Neural cell (in vitro differentiated cells): ENCODE data around the gene MTIF2. TPM values are rescaled to one million over a fixed set of nuclear protein-coding genes. Genes with fewer than 3 reads are reported as not detected.
A peak's percentile ranks its signal among the peaks of the same experiment; 100 is the strongest.

Experiments used
- H2AFZ ChIP-seq: fragments of 200-600, 300-800 bp; sonication (generic), shearing (Covaris generic); 2 replicates; pipeline ENCODE4 v1.6.0; 2014; ENCODE audit warnings: low read depth, mild to moderate bottlenecking, antibody characterized with exemption, low read length, moderate library complexity
- H3F3A ChIP-seq: fragments of 200-600 bp; shearing (Covaris generic); 2 replicates; pipeline ENCODE4 v1.6.1; 2016; ENCODE audit warnings: mild to moderate bottlenecking, moderate library complexity, mixed read lengths, antibody characterized with exemption, low read length; ENCODE audit not compliant: insufficient read depth, poor library complexity, severe bottlenecking
- H3K27ac ChIP-seq: fragments of 200-600, 300-800 bp; sonication (generic), shearing (Covaris generic); 2 replicates; pipeline ENCODE4 v1.5.1; 2014; ENCODE audit warnings: mild to moderate bottlenecking, low read length, moderate library complexity
- H3K27me3 ChIP-seq: fragments of 300-800, 200-600 bp; sonication (generic), shearing (Covaris generic); 2 replicates; pipeline ENCODE4 v1.6.0; 2014; ENCODE audit warnings: mild to moderate bottlenecking, low read depth, low read length, moderate library complexity; ENCODE audit not compliant: insufficient read depth
- H3K36me3 ChIP-seq: fragments of 300-800, 200-600 bp; sonication (generic), shearing (Covaris generic); 2 replicates; pipeline ENCODE4 v1.5.1; 2014; ENCODE audit warnings: mild to moderate bottlenecking, antibody characterized with exemption, low read length, moderate library complexity; ENCODE audit not compliant: insufficient read depth
- H3K4me2 ChIP-seq: fragments of 300-800, 200-600 bp; sonication (generic), shearing (Covaris generic); 2 replicates; pipeline ENCODE4 v1.6.0; 2014; ENCODE audit warnings: mild to moderate bottlenecking, low read length
- H3K4me3 ChIP-seq: fragments of 300-800, 200-600 bp; sonication (generic), shearing (Covaris generic); 2 replicates; pipeline ENCODE4 v1.5.1; 2014; ENCODE audit warnings: mild to moderate bottlenecking, low read length, moderate library complexity
- H3K79me2 ChIP-seq: fragments of 200-600 bp; shearing (Covaris generic); replicated peaks from 2 replicates; pipeline ENCODE4 v1.6.0; 2014; ENCODE audit warnings: mild to moderate bottlenecking, low read length, moderate library complexity; ENCODE audit not compliant: insufficient read depth
- H3K9ac ChIP-seq: fragments of 300-800, 200-600 bp; sonication (generic), shearing (Covaris generic); 2 replicates; pipeline ENCODE4 v1.6.1; 2016; ENCODE audit warnings: mild to moderate bottlenecking, low read length, mixed read lengths
- H3K9me2 ChIP-seq: fragments of 200-600 bp; shearing (Covaris generic); 2 replicates; pipeline ENCODE4 v1.6.1; 2016; ENCODE audit warnings: mild to moderate bottlenecking, low read length, mixed read lengths; ENCODE audit not compliant: insufficient read depth
- H3K9me3 ChIP-seq: fragments of 200-600, 300-800 bp; sonication (generic), shearing (Covaris generic); 2 replicates; pipeline ENCODE4 v1.6.1; 2016; ENCODE audit warnings: mild to moderate bottlenecking, mixed run types, low read length, moderate library complexity, mixed read lengths
- H4K20me1 ChIP-seq: fragments of 200-600 bp; shearing (Covaris generic); 2 replicates; pipeline ENCODE4 v1.6.1; 2016; ENCODE audit warnings: mild to moderate bottlenecking, mixed run types; ENCODE audit not compliant: insufficient read depth
- EP300 ChIP-seq: fragments of 450-650 bp; conservative IDR thresholded peaks from 2 replicates; pipeline ENCODE4 v1.6.1; 2014; ENCODE audit warnings: antibody characterized with exemption, mild to moderate bottlenecking, moderate library complexity; ENCODE audit not compliant: poor library complexity, severe bottlenecking
- EZH2 ChIP-seq: fragments of 200-600, 300-800 bp; shearing (Covaris generic), sonication (generic); IDR thresholded peaks from 2 replicates; pipeline ENCODE4 v1.6.1; 2014; ENCODE audit warnings: antibody characterized with exemption, low read length, borderline replicate concordance, mild to moderate bottlenecking; ENCODE audit not compliant: insufficient read depth, poor library complexity, severe bottlenecking
- MXI1 ChIP-seq: fragments of 450-650 bp; conservative IDR thresholded peaks from 2 replicates; pipeline ENCODE4 v1.6.1; 2014; ENCODE audit warnings: antibody characterized with exemption, mild to moderate bottlenecking; ENCODE audit not compliant: poor library complexity, severe bottlenecking
- POLR2AphosphoS5 ChIP-seq: IDR thresholded peaks from 2 replicates; pipeline ENCODE4 v1.6.1; 2012
- RAD21 ChIP-seq: fragments of 450-650 bp; conservative IDR thresholded peaks from 2 replicates; pipeline ENCODE4 v1.6.1; 2014; ENCODE audit warnings: antibody characterized with exemption, mild to moderate bottlenecking, moderate library complexity
- SMC3 ChIP-seq: fragments of 450-650 bp; conservative IDR thresholded peaks from 2 replicates; pipeline ENCODE4 v1.6.1; 2014; ENCODE audit warnings: antibody characterized with exemption, mild to moderate bottlenecking, moderate library complexity; ENCODE audit not compliant: poor library complexity
- TAF1 ChIP-seq: IDR thresholded peaks from 2 replicates; pipeline ENCODE4 v1.6.1; 2012; ENCODE audit warnings: low read depth
- polyA plus RNA-seq: library from polyadenylated mRNA; depleted of rRNA; stranded (reverse); fragments of >200 nt; gene quantifications from 2 replicates; pipeline ENCODE4 v1.2.3, GENCODE V29; 2014
- TF ChIP-seq, protein P1 (sequence below): fragments of 450-650 bp; IDR thresholded peaks from 2 replicates; pipeline ENCODE4 v1.5.1; 2014; ENCODE audit warnings: antibody characterized with exemption, mild to moderate bottlenecking, moderate library complexity; ENCODE audit not compliant: poor library complexity, severe bottlenecking
- TF ChIP-seq, protein P2 (sequence below): IDR thresholded peaks from 2 replicates; pipeline ENCODE4 v1.6.1; 2012; ENCODE audit warnings: borderline replicate concordance

The MTIF2 gene
- polyA plus RNA-seq, 1 donor from 2014 or later: 15.1 TPM

DNA sequence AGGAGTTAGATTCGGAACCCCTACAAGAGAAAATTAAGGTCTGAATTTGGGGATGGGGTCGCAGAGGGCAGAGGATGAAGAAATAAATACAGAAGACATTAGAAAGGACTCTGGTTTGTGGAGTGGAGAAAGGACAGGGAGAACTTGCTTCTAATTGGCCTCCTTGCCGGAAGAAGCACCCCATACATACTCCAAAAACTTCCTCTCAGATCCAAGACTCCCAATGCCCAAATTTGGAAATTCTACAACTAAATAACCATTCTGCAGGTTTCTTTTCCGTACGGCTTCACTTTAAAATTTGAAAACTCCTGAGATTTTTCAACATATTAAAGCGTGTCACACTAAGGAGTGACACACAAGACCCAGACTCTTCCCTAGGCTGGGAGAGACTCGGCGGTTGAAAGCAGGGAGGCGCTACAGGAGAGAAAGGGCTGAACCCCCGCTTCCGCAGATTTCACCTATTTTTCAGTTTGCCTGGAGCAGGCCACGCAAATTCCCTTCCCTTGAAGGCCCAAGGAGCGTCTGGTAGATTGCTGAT lies 37.4 kb downstream of the MTIF2 start:
- peak overlapping the region; percentile 100 for H3K4me3 ChIP-seq
- H3K36me3 ChIP-seq: peaks cover 14% of the 10 kb centered on the region
- H3K79me2 ChIP-seq: peaks cover 35% of the 10 kb centered on the region
- peak overlapping the region; percentile 84 for H2AFZ ChIP-seq
- H3K27ac ChIP-seq: peak overlapping the region; percentile 93
- H3K4me2 ChIP-seq: peak overlapping the region; percentile 98
- H3F3A ChIP-seq: no peaks in the 10 kb centered on the region
- TF ChIP-seq EP300 (no peak), TAF1 (peak; percentile 31)
- TF ChIP-seq, protein P1, sequence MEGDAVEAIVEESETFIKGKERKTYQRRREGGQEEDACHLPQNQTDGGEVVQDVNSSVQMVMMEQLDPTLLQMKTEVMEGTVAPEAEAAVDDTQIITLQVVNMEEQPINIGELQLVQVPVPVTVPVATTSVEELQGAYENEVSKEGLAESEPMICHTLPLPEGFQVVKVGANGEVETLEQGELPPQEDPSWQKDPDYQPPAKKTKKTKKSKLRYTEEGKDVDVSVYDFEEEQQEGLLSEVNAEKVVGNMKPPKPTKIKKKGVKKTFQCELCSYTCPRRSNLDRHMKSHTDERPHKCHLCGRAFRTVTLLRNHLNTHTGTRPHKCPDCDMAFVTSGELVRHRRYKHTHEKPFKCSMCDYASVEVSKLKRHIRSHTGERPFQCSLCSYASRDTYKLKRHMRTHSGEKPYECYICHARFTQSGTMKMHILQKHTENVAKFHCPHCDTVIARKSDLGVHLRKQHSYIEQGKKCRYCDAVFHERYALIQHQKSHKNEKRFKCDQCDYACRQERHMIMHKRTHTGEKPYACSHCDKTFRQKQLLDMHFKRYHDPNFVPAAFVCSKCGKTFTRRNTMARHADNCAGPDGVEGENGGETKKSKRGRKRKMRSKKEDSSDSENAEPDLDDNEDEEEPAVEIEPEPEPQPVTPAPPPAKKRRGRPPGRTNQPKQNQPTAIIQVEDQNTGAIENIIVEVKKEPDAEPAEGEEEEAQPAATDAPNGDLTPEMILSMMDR: no peak
- TF ChIP-seq, protein P2, sequence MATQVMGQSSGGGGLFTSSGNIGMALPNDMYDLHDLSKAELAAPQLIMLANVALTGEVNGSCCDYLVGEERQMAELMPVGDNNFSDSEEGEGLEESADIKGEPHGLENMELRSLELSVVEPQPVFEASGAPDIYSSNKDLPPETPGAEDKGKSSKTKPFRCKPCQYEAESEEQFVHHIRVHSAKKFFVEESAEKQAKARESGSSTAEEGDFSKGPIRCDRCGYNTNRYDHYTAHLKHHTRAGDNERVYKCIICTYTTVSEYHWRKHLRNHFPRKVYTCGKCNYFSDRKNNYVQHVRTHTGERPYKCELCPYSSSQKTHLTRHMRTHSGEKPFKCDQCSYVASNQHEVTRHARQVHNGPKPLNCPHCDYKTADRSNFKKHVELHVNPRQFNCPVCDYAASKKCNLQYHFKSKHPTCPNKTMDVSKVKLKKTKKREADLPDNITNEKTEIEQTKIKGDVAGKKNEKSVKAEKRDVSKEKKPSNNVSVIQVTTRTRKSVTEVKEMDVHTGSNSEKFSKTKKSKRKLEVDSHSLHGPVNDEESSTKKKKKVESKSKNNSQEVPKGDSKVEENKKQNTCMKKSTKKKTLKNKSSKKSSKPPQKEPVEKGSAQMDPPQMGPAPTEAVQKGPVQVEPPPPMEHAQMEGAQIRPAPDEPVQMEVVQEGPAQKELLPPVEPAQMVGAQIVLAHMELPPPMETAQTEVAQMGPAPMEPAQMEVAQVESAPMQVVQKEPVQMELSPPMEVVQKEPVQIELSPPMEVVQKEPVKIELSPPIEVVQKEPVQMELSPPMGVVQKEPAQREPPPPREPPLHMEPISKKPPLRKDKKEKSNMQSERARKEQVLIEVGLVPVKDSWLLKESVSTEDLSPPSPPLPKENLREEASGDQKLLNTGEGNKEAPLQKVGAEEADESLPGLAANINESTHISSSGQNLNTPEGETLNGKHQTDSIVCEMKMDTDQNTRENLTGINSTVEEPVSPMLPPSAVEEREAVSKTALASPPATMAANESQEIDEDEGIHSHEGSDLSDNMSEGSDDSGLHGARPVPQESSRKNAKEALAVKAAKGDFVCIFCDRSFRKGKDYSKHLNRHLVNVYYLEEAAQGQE: peak; percentile 63
- no peaks in the 10 kb centered on the region for H3K9me2 ChIP-seq
- H3K9ac ChIP-seq: peak overlapping the region; percentile 93
- no peaks in the 10 kb centered on the region for H4K20me1 ChIP-seq
- no peaks in the 10 kb centered on the region for H3K9me3 ChIP-seq
- no peaks in the 10 kb centered on the region for H3K27me3 ChIP-seq

DNA sequence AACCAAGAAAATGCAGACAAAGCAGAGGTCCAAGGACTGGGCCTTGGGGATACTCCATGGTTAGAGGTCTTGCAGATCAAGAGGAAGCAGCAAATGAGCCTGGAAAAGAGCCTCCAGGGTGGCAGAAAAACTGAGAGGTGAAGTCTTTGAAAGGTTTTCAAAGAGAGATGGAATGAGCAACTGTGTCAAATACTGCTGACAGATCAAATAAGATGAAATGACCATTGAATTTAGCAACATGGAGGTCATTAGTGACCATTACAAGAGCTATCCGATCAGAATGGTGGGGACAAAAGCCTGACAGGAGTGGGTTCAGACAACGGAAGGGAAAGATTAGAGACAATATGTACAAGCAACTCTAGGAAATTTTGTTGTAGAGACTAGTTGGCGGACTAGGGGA lies 38.5 kb downstream of the MTIF2 start:
- H2AFZ ChIP-seq: no peak overlapping the region
- peaks cover 35% of the 10 kb centered on the region for H3K79me2 ChIP-seq
- no peaks in the 10 kb centered on the region for H3F3A ChIP-seq
- H3K27me3 ChIP-seq: no peaks in the 10 kb centered on the region
- TF ChIP-seq EP300 (no peak), RAD21 (no peak), MXI1 (no peak), TAF1 (no peak), EZH2 (no peak), POLR2AphosphoS5 (no peak), SMC3 (no peak)
- TF ChIP-seq, protein P2: no peak
- TF ChIP-seq, protein P1: no peak
- H3K4me2 ChIP-seq: no peak overlapping the region
- no peaks in the 10 kb centered on the region for H3K9me3 ChIP-seq
- no peak overlapping the region for H3K4me3 ChIP-seq
- no peak overlapping the region for H3K9ac ChIP-seq
- H3K27ac ChIP-seq: no peak overlapping the region
- no peaks in the 10 kb centered on the region for H4K20me1 ChIP-seq
- H3K9me2 ChIP-seq: no peaks in the 10 kb centered on the region
- peaks cover 8% of the 10 kb centered on the region for H3K36me3 ChIP-seq
